K562 (cell line): ENCODE data around the gene MRM2. TPM values are rescaled to one million over a fixed set of nuclear protein-coding genes. Genes with fewer than 3 reads are reported as not detected.

Experiments used
- CREB3 ChIP-seq: fragments of 450-650 bp; conservative IDR thresholded peaks from 2 replicates; pipeline ENCODE4 v1.6.1; 2016; ENCODE audit warnings: missing genetic modification characterization, low read depth, mild to moderate bottlenecking, missing compliant biosample characterization, moderate library complexity
- PHF20 ChIP-seq: fragments of 450-650 bp; IDR thresholded peaks from 2 replicates; pipeline ENCODE4 v1.6.1; 2018; ENCODE audit not compliant: partially characterized antibody
- RHOXF2B ChIP-seq: fragments of 250-450 bp; sonication (Bioruptor Pico); conservative IDR thresholded peaks from 2 replicates; pipeline ENCODE4 v1.5.1; 2021
- RREB1 ChIP-seq: fragments of 250-450 bp; sonication (Bioruptor Pico); IDR thresholded peaks from 2 replicates; pipeline ENCODE4 v1.4.0; 2020
- XRCC4 ChIP-seq: IDR thresholded peaks from one replicate; pipeline ENCODE4 v1.6.1; 2011; ENCODE audit not compliant: insufficient read depth, insufficient read length; ENCODE audit errors: extremely low read depth
- ZBTB40 ChIP-seq, 2 experiments: fragments of 450-650 bp in 1 of 2; sonication (generic) in 1 of 2; formaldehyde crosslinking in 1 of 2; IDR thresholded peaks; 2 replicates each; pipeline versions ENCODE4 v1.7.1 to v1.9.0; 2016 to 2022; ENCODE audit warnings: inconsistent platforms in 1 of 2, mild to moderate bottlenecking in 1 of 2, missing genetic modification reagents in 1 of 2
- ZFP30 ChIP-seq: fragments of 250-450 bp; sonication (Bioruptor Pico); IDR thresholded peaks from 2 replicates; pipeline ENCODE4 v1.8.0; 2022; ENCODE audit warnings: moderate library complexity, mild to moderate bottlenecking, inconsistent platforms, borderline replicate concordance
- ZNF140 ChIP-seq: fragments of 250-450 bp; sonication (Bioruptor Pico); IDR thresholded peaks from 2 replicates; pipeline ENCODE4 v1.8.0; 2021; ENCODE audit warnings: moderate library complexity, mild to moderate bottlenecking, inconsistent platforms
- ZNF253 ChIP-seq: fragments of 250-450 bp; sonication (Bioruptor Pico); conservative IDR thresholded peaks from 2 replicates; pipeline ENCODE4 v1.6.1; 2021; ENCODE audit warnings: mild to moderate bottlenecking
- polyA plus RNA-seq, 8 experiments: library from polyadenylated mRNA; depleted of rRNA in 4 of 8; stranded (reverse) in 5 of 8; unstranded in 3 of 8; fragments of >200 nt; fragmentation: Nextera tagmentation in 2 of 8; fragmentation: Illumina TruSeq in 1 of 8; extraction: Ambion mirVana in 2 of 8; extraction: Trizol in 1 of 8; gene quantifications; 2 replicates each; pipeline versions ENCODE4 v1.2.1 to v1.2.3, GENCODE V29; 2011 to 2014; ENCODE audit warnings: inconsistent platforms in 1 of 8, missing spikeins in 1 of 8
- total RNA-seq, 7 experiments: library from RNA; depleted of rRNA in 6 of 7; stranded (reverse); fragments of >200 nt in 6 of 7; fragmentation: Illumina TruSeq in 2 of 7; extraction: Trizol in 2 of 7; gene quantifications; 2 replicates each; pipeline versions ENCODE4 v1.2.1 to v1.2.3, GENCODE V29; 2011 to 2021; ENCODE audit warnings: low replicate concordance in 1 of 7

MRM2 gene
- total and polyA plus RNA-seq, 9 of the 15 experiments (the other 6 are each of a cell fraction or from before 2014, with no cell fraction given), result 32.4 to 116 (median 50.5) TPM

- TF ChIP-seq ZBTB40 (IDR thresholded peaks at IDR 0.05), result no peak
- TF ChIP-seq ZBTB40 (CRISPR knock-in tag; IDR thresholded peaks at IDR 0.05), result no peak
- no peak for TF ChIP-seq ZNF140 (CRISPR knock-in tag)
- no peak for TF ChIP-seq RREB1 (CRISPR knock-in tag)
- no peak for TF ChIP-seq CREB3 (tag)
- no peak for TF ChIP-seq PHF20
- no peak for TF ChIP-seq RHOXF2B (CRISPR knock-in tag)
- TF ChIP-seq ZNF253 (CRISPR knock-in tag), result no peak
- no peak for TF ChIP-seq ZFP30
- no peak for TF ChIP-seq XRCC4
Measured at GRCh38 chr7:2248984-2249694, 7.1 kb upstream of the MRM2 start (continued).
